A549 (cell line): ENCODE results near the gene TM4SF1.

Experiments
- CBX8 ChIP-seq: fragments of 200-600 bp; sonication (generic); IDR thresholded peaks from 2 replicates; pipeline ENCODE4 v1.6.1; 2016
- CTCF ChIP-seq: fragments of >200 bp; sonication (Bioruptor Twin); formaldehyde crosslinking; IDR thresholded peaks from 3 replicates; pipeline ENCODE4 v1.5.1; 2016
- ESRRA ChIP-seq: fragments of 150-350 bp; IDR thresholded peaks from 2 replicates; pipeline ENCODE4 v1.6.1; 2014; ENCODE audit warnings: mild to moderate bottlenecking, low read length, borderline replicate concordance
- FOXS1 ChIP-seq: fragments of 250-450 bp; sonication (Bioruptor Pico); IDR thresholded peaks from 2 replicates; pipeline ENCODE4 v1.5.0; 2020; ENCODE audit warnings: mild to moderate bottlenecking, moderate library complexity
- HDAC2 ChIP-seq: fragments of 200-600 bp; sonication (generic); IDR thresholded peaks from 2 replicates; pipeline ENCODE4 v1.6.1; 2016
- SREBF2 ChIP-seq: fragments of 450-650 bp; IDR thresholded peaks from 2 replicates; pipeline ENCODE4 v1.6.1; 2014; ENCODE audit warnings: mild to moderate bottlenecking, moderate library complexity

GRCh38 chr3:149319750-149320149 lies 57.7 kb downstream of the TM4SF1 start:
- TF ChIP-seq FOXS1 (CRISPR knock-in tag) (no peak), SREBF2 (no peak), HDAC2 (no peak), CBX8 (no peak), ESRRA (no peak), CTCF (no peak)
